Measurements from ENCODE around the gene ACSM2B. TPM values are rescaled to one million over a fixed set of nuclear protein-coding genes. Genes with fewer than 3 reads are reported as not detected.

ACSM2B gene
- total RNA-seq, 1 experiment from 2014 or later = 1.4 TPM

DNA sequence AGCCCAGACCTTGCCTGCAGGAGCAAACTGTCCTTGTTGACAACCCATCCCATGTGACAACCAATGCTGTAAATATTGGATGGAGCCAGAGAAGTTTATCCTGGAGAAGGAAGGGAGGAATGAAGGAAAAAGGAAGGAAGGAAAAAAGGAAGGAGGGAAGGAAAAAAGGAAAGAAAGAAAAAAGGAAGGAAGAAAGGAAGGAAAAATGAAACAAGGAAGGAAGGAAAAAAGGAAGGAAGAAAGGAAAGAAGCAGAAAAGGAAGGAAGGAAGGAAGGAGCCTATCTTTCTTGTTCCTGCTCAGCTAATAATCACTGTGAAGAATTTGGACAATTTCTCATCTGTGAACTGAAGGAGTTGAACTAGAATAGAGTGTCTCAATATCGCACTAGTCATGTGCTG, 56.1 kb downstream of the ACSM2B start:
- Histone ChIP-seq H3K4me1 (peaks cover 10% of the 10 kb centered on the region; the same call in 1 of the 2 replicates), H3K36me3 (ENCODE audit: control insufficient read depth, insufficient read depth, low read length) (no peaks in the 10 kb centered on the region), H3K4me3 (ENCODE audit: low read depth, low read length) (no peak overlapping the region), H3K27me3 (replicated peaks; ENCODE audit: control insufficient read depth, insufficient read depth, low read length) (no peaks in the 10 kb centered on the region), H3K9me3 (no peaks in the 10 kb centered on the region)
- no TSS peak for BruUV-seq (replicated peaks)
- H3K4me3 Mint-ChIP-seq (ENCODE audit: unreplicated experiment) = no peak overlapping the region
- no peaks in the 10 kb centered on the region for H3K36me3 Mint-ChIP-seq (ENCODE audit: insufficient read depth, unreplicated experiment)
- no peaks in the 10 kb centered on the region for H3K4me1 Mint-ChIP-seq (ENCODE audit: low read depth, unreplicated experiment)
- TF ChIP-seq, protein P1, sequence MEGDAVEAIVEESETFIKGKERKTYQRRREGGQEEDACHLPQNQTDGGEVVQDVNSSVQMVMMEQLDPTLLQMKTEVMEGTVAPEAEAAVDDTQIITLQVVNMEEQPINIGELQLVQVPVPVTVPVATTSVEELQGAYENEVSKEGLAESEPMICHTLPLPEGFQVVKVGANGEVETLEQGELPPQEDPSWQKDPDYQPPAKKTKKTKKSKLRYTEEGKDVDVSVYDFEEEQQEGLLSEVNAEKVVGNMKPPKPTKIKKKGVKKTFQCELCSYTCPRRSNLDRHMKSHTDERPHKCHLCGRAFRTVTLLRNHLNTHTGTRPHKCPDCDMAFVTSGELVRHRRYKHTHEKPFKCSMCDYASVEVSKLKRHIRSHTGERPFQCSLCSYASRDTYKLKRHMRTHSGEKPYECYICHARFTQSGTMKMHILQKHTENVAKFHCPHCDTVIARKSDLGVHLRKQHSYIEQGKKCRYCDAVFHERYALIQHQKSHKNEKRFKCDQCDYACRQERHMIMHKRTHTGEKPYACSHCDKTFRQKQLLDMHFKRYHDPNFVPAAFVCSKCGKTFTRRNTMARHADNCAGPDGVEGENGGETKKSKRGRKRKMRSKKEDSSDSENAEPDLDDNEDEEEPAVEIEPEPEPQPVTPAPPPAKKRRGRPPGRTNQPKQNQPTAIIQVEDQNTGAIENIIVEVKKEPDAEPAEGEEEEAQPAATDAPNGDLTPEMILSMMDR (IDR thresholded peaks at IDR 0.05; ENCODE audit: insufficient read depth in 1 of 2, low read depth in 1 of 2, low read length in 1 of 2, severe bottlenecking in 1 of 2, unreplicated experiment in 1 of 2) = no peak
- intact Hi-C loops (cut with micrococcal nuclease; ENCODE audit: unreplicated experiment) = no loop called here
- CTCF ChIA-PET = no interaction called here
- DNase-seq = no peak
- peaks cover 5% of the 10 kb centered on the region for H3K27me3 Mint-ChIP-seq (ENCODE audit: insufficient read depth, unreplicated experiment)
- POLR2A ChIA-PET = no interaction called here
- no peak overlapping the region for H3K27ac Mint-ChIP-seq (ENCODE audit: unreplicated experiment)
- peaks cover 6% of the 10 kb centered on the region for H3K9me3 Mint-ChIP-seq (ENCODE audit: unreplicated experiment)

DNA sequence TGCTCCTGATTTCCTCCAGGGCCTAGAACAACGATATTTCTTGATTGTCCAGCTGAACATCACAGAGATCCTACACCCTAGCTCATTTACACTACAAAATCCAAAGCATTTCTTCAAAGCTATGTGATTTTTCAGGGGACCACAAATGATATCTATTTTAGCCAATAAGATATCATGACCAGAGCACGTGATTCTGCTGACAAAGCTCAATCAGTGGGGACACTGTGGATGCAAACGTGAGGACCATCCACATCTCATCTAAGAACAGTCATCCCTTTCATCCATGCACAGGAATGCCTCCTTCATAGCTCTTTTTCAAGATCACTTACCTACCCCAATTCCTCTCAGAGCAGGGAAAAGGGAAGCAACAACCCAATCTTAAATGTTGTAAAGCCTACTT, 56.9 kb downstream of the ACSM2B start:
- H3K9me3 Mint-ChIP-seq (ENCODE audit: unreplicated experiment) = peaks cover 13% of the 10 kb centered on the region
- DNase-seq = no peak
- H3K4me1 ChIP-seq = peaks cover 10% of the 10 kb centered on the region; the same call in 1 of the 2 replicates
- H3K4me1 Mint-ChIP-seq (ENCODE audit: low read depth, unreplicated experiment) = no peaks in the 10 kb centered on the region
- intact Hi-C loops (cut with micrococcal nuclease; ENCODE audit: unreplicated experiment) = no loop called here
- POLR2A ChIA-PET = no interaction called here
- no peaks in the 10 kb centered on the region for H3K9me3 ChIP-seq
- BruUV-seq (replicated peaks) = no TSS peak
- H3K36me3 ChIP-seq (ENCODE audit: control insufficient read depth, insufficient read depth, low read length) = no peaks in the 10 kb centered on the region
- CTCF ChIA-PET = no interaction called here
- peaks cover 8% of the 10 kb centered on the region for H3K27me3 Mint-ChIP-seq (ENCODE audit: insufficient read depth, unreplicated experiment)
- no peaks in the 10 kb centered on the region for H3K27me3 ChIP-seq (replicated peaks; ENCODE audit: control insufficient read depth, insufficient read depth, low read length)
- H3K36me3 Mint-ChIP-seq (ENCODE audit: insufficient read depth, unreplicated experiment) = no peaks in the 10 kb centered on the region
- H3K4me3 Mint-ChIP-seq (ENCODE audit: unreplicated experiment) = no peak overlapping the region
- no peak overlapping the region for H3K4me3 ChIP-seq (ENCODE audit: low read depth, low read length)
- no peak overlapping the region for H3K27ac Mint-ChIP-seq (ENCODE audit: unreplicated experiment)
- TF ChIP-seq, protein P1 (IDR thresholded peaks at IDR 0.05; ENCODE audit: insufficient read depth in 1 of 2, low read depth in 1 of 2, low read length in 1 of 2, severe bottlenecking in 1 of 2, unreplicated experiment in 1 of 2) = no peak

DNA sequence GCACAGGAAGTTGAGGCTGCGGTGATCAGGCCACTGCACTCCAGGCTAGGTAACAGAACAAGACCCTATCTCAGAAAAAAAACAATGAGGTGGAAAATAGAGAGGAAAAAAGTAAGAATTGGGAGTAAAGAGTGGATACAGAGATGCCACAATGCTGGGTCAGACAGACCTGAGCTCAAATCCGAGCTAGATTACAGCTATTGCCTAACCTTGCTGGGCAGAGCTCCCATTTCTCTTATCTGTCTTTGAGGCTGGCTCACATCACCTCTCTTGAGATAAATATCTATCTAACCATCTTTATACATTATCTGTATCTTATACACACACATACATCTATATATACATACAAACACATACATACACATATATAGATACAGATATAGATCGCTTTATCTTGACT, 59.0 kb downstream of the ACSM2B start:
- H3K27me3 ChIP-seq (replicated peaks; ENCODE audit: control insufficient read depth, insufficient read depth, low read length) = no peaks in the 10 kb centered on the region
- Mint-ChIP-seq H3K4me1 (ENCODE audit: low read depth, unreplicated experiment) (no peaks in the 10 kb centered on the region), H3K27me3 (ENCODE audit: insufficient read depth, unreplicated experiment) (peaks cover 10% of the 10 kb centered on the region), H3K27ac (ENCODE audit: unreplicated experiment) (no peak overlapping the region), H3K9me3 (ENCODE audit: unreplicated experiment) (peaks cover 13% of the 10 kb centered on the region), H3K4me3 (ENCODE audit: unreplicated experiment) (no peak overlapping the region), H3K36me3 (ENCODE audit: insufficient read depth, unreplicated experiment) (no peaks in the 10 kb centered on the region)
- H3K9me3 ChIP-seq = no peaks in the 10 kb centered on the region
- no peak overlapping the region for H3K4me3 ChIP-seq (ENCODE audit: low read depth, low read length)
- TF ChIP-seq, protein P1 (IDR thresholded peaks at IDR 0.05; ENCODE audit: insufficient read depth in 1 of 2, low read depth in 1 of 2, low read length in 1 of 2, severe bottlenecking in 1 of 2, unreplicated experiment in 1 of 2) = no peak
- no TSS peak for BruUV-seq (replicated peaks)
- intact Hi-C loops (cut with micrococcal nuclease; ENCODE audit: unreplicated experiment) = no loop called here
- H3K36me3 ChIP-seq (ENCODE audit: control insufficient read depth, insufficient read depth, low read length) = no peaks in the 10 kb centered on the region
- peaks cover 10% of the 10 kb centered on the region; the same call in 1 of the 2 replicates for H3K4me1 ChIP-seq
- CTCF ChIA-PET = interaction anchor here (0.6 kb wide), 1 partner anchor 519 kb away, joined by 5 read pairs; no protein-coding TSS in a partner anchor
- no peak for DNase-seq
- POLR2A ChIA-PET = no interaction called here

Measured in Caco-2 (cell line).